PFSK-1 (cell line): Measurements from ENCODE around the gene TMC6.

Experiments
- POLR2AphosphoS5 ChIP-seq: IDR thresholded peaks from 2 replicates; pipeline ENCODE4 v1.6.1; 2012; ENCODE audit warnings: low read depth, mild to moderate bottlenecking, control low read depth, low read length, moderate library complexity
- TF ChIP-seq, protein P1 (sequence below), 2 experiments: IDR thresholded peaks; 2 replicates each; pipeline versions ENCODE4 v1.6.1 to v1.8.0; 2011 to 2012; ENCODE audit warnings: low read depth in 2 of 2, low read length in 2 of 2, control low read depth in 1 of 2, inconsistent platforms in 1 of 2, mild to moderate bottlenecking in 1 of 2, moderate library complexity in 1 of 2; ENCODE audit not compliant: insufficient read depth in 1 of 2

GRCh38 chr17:78118801-78119241, 9.7 kb downstream of the TMC6 start:
- TF ChIP-seq, protein P1, sequence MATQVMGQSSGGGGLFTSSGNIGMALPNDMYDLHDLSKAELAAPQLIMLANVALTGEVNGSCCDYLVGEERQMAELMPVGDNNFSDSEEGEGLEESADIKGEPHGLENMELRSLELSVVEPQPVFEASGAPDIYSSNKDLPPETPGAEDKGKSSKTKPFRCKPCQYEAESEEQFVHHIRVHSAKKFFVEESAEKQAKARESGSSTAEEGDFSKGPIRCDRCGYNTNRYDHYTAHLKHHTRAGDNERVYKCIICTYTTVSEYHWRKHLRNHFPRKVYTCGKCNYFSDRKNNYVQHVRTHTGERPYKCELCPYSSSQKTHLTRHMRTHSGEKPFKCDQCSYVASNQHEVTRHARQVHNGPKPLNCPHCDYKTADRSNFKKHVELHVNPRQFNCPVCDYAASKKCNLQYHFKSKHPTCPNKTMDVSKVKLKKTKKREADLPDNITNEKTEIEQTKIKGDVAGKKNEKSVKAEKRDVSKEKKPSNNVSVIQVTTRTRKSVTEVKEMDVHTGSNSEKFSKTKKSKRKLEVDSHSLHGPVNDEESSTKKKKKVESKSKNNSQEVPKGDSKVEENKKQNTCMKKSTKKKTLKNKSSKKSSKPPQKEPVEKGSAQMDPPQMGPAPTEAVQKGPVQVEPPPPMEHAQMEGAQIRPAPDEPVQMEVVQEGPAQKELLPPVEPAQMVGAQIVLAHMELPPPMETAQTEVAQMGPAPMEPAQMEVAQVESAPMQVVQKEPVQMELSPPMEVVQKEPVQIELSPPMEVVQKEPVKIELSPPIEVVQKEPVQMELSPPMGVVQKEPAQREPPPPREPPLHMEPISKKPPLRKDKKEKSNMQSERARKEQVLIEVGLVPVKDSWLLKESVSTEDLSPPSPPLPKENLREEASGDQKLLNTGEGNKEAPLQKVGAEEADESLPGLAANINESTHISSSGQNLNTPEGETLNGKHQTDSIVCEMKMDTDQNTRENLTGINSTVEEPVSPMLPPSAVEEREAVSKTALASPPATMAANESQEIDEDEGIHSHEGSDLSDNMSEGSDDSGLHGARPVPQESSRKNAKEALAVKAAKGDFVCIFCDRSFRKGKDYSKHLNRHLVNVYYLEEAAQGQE (IDR thresholded peaks at IDR 0.05; ENCODE audit: insufficient read depth in 1 of 2, low read depth in 2 of 2, low read length in 2 of 2) = no peak
- TF ChIP-seq POLR2AphosphoS5 = no peak
